Measurements from ENCODE around the gene GRHL1.

- no peak for TF ChIP-seq IRF2 (CRISPR knock-in tag; IDR thresholded peaks at IDR 0.05; ENCODE audit: borderline replicate concordance, low read depth)
- no peak for TF ChIP-seq CTCF (IDR thresholded peaks at IDR 0.05)
- no peak for TF ChIP-seq TP53 (CRISPR knock-in tag; IDR thresholded peaks at IDR 0.05)
- no peak for TF ChIP-seq AFF4 (CRISPR knock-in tag; IDR thresholded peaks at IDR 0.05; ENCODE audit: borderline replicate concordance)
- TF ChIP-seq MAX (CRISPR knock-in tag; IDR thresholded peaks at IDR 0.05), result no peak
- TF ChIP-seq CREB1 (CRISPR knock-in tag; IDR thresholded peaks at IDR 0.05), result no peak
- TF ChIP-seq SMAD4 (CRISPR knock-in tag; IDR thresholded peaks at IDR 0.05), result no peak
- no peak for TF ChIP-seq SP1 (CRISPR knock-in tag; conservative IDR thresholded peaks at IDR 0.05)
- no peak for TF ChIP-seq ZNF219 (CRISPR knock-in tag; IDR thresholded peaks at IDR 0.05; ENCODE audit: borderline replicate concordance)
- no peak for TF ChIP-seq GRHL2 (CRISPR knock-in tag; IDR thresholded peaks at IDR 0.05; ENCODE audit: insufficient replicate concordance, severe bottlenecking)
- TF ChIP-seq IRF1 (CRISPR knock-in tag; IDR thresholded peaks at IDR 0.05), result no peak
- no peak for TF ChIP-seq KAT7 (CRISPR knock-in tag; IDR thresholded peaks at IDR 0.05; ENCODE audit: borderline replicate concordance)
- TF ChIP-seq HMGXB4 (CRISPR knock-in tag; IDR thresholded peaks at IDR 0.05), result no peak
- no peak for TF ChIP-seq ELF4 (CRISPR knock-in tag; IDR thresholded peaks at IDR 0.05; ENCODE audit: low read depth)
Observed at GRCh38 chr2:10031886-10032745, 80.6 kb downstream of the GRHL1 start.
